HG03521 (cell line): ENCODE results near the gene BABAM1.

Experiments used
- ATAC-seq: cut with Tn5 transposase; IDR thresholded peaks from one replicate; pipeline ENCODE4 v1.9.1; 2021; ENCODE audit warnings: mild to moderate bottlenecking, moderate library complexity; ENCODE audit not compliant: unreplicated experiment

BABAM1 gene

GRCh38 chr19:17243211-17243829 is 23.9 kb upstream of the BABAM1 start:
- no peak for ATAC-seq

DNA sequence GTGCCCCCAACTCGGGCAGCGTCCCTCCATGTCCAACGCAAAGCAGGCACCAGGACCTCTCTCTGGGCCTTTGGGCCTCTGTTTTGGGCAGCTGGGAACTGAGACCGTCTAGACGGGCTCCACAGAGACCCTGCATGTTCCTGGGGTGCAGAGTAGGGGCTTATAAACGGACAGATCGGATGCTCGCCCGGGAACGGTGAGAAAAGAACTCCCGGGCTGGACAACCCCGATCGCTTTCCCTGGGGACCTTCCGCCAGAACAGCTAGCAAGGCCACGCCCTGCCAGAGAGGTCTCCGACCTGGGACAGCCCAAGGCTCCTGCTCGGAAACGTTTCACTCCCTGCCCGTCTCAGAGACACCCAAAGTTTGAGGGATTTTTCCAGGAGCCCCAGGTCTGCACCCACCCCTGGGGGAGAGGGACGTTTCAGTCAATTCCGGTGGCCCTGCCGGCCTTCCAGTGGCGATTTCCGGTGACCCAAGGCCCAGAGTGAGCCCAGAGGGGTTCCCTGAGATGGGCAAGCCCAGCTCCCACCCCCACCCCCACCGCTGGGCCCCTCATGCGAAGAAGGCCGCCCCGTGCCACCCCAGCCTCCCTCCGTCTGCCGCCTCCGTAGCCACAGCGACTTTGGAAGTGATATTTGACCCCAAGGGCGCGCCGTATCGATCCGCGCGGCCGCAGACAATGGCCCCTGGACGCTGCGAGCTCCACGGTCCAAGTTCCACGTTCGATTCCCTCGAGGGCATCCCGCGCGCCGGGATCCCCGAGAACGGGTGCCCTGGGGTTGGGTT is 23.2 kb upstream of the BABAM1 start:
- no peak for ATAC-seq

DNA sequence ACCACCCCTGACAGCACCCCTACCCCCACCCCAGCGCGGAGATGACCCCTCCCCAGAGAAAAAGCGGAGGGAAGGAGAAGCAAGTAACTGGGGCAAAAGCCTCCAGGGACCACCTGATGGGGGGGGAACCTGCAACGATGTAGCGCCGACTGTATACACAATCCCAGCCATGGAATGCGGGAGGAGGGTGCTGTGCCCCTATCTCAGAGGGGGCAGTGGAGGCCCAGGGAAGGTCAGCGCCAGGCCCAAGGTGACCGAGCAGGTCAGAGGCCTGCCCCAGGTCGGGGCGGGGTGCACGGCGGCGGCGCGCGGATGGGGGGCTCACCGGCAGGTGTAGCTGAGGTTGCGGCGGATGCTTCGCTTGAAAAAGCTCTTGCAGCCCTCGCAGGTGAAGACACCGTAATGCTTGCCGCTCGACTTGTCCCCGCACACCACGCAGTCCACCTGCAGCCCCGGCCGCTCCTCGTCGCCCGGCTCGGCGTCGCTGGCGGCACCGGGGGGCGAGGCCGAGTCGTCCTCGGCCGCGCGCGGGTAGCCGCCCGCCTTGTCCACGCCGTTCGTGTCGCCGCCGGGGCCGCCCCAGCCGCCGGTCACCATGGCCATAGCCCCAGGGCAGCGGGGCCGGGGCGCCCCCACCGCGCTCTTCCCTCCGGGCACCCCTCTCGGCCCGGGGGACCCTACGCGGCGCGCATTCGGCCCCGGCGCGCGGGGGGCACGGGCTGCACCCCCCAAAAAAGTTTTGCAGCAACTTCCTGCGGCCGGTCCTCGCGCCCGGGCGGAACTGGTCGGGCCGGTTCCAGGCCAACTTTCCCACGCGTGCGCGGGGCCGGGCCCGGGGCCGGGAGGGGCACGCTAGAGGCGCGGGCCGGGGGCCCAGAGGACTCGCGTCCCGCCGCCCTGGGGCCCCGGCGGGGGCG is 22.4 kb upstream of the BABAM1 start:
- peak; percentile 3 for ATAC-seq

GRCh38 chr19:17245535-17245984 is 21.7 kb upstream of the BABAM1 start, which contains the start of gene NR2F6:
TSS of gene NR2F6 (minus strand) at chr19:17245919. CDS start at chr19:17245220, 699 bp downstream.
- ATAC-seq = peak; percentile 9

GRCh38 chr19:17246681-17247425 is 20.4 kb upstream of the BABAM1 start:
- ATAC-seq = no peak

- no peak for ATAC-seq
Measured at GRCh38 chr19:17248011-17248776, 19.0 kb upstream of the BABAM1 start.

GRCh38 chr19:17249887-17250548 is 17.2 kb upstream of the BABAM1 start:
- ATAC-seq = no peak

- ATAC-seq = no peak
Measured at GRCh38 chr19:17254636-17255035, 12.6 kb upstream of the BABAM1 start.

GRCh38 chr19:17255150-17255621 is 12.1 kb upstream of the BABAM1 start:
- ATAC-seq = no peak

DNA sequence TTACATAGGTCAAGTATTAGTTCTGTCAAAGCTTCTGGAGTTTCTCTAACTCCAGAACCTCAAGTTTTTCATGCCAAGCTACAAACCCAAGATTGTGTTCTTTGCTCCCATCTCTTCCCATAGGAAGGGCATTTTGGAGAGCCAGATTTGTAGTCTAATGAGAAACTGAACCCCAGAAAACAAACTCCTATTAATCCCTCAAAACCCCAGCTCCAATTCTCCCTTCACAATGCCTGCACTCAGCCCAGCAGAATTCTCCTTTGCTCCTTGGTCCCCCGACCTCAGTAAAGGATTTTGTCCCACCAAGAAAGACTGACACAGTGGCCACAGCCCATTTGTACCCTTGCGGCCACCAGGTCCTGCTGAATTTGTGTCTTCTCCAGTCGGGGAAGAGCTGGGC is 11.1 kb upstream of the BABAM1 start:
- ATAC-seq = no peak

- no peak for ATAC-seq
Measured at GRCh38 chr19:17259118-17259780, 8.0 kb upstream of the BABAM1 start.

DNA sequence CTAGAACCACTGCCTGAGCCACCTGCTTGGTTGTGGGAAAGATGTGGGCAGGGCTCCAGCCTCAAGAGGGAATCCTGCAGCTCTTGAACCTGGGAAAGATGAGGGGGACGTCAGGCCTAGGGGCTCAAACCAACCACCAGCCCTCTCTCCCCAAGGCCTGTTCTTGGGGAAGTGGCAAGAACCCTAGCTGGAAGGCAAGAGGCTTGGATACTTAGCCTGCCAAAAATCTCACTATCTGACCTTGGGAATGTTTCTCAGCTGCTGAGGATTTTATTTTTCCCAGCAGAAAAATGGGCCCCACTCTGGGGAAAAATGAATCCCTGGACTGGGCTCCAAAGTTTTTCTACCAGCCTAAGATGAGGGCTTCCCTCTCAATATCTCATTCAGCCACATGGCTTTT is 7.3 kb upstream of the BABAM1 start:
- no peak for ATAC-seq

DNA sequence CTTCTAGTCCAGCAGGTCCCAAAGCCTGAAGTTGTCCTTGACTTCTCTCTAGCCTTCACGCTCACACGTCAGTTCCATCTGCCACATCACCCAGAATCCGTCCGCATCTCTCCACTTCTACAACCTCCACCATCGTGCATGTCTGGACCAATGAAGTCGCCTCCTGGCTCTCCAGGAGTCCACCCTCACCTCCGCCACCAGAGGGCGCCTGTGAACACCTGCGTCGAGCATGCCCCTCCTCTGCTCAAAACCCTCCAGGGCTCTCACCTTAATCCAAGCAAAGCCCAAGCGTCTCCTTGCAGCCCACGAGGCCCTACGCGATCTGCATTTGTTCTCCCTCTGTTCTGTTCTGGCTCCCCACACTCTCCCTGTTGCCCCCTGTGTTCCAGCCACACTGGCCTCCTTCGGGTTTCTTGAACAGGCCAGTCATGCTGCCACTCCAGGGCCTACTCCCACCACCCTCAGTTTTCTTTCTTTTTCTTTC is 6.4 kb upstream of the BABAM1 start:
- ATAC-seq = no peak

DNA sequence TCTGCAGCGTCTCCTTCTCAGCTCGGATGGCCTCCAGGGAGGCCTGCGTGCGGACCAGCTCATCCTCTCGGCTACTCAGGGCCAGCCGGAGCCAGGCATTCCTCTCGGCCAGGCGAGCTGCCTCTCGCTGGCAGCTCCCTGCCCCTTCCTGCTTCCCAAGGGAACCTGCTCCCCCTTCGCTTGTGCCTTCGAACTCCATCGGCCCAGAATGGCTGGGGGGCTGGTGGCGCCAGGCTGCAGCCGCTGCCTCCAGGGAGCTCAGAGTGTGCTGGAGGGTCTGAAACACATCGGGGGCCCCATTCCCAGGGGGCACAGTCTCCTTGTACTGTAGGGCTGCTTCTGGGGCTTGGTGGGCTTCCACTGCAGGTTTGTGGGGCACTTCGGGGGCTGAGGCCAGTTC is 4.7 kb upstream of the BABAM1 start:
- no peak for ATAC-seq

- ATAC-seq = no peak
Measured at GRCh38 chr19:17263712-17264640, 3.3 kb upstream of the BABAM1 start.

DNA sequence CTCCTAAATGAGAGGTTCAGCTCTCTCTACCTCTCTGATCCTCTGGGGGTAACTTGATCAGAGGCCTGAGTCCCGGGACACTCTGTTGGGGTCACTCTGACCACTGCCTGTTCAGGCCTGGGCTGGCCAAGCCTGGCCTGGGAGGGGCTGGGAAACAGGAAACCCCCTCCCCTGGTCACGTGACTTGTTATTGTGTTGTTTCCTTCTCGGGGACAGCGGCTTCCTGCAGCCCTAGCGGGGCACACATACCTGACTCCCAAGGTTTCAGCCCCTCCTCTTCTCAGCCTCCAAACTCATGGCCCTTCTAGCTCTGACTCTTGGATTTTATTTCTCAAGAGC is 2.6 kb upstream of the BABAM1 start, which contains the start of gene USHBP1:
Gene USHBP1 (minus strand): TSS at position 105 of the 339 bp plus-strand sequence. CDS start 446 bp downstream, outside the sequence.
- ATAC-seq = no peak

DNA sequence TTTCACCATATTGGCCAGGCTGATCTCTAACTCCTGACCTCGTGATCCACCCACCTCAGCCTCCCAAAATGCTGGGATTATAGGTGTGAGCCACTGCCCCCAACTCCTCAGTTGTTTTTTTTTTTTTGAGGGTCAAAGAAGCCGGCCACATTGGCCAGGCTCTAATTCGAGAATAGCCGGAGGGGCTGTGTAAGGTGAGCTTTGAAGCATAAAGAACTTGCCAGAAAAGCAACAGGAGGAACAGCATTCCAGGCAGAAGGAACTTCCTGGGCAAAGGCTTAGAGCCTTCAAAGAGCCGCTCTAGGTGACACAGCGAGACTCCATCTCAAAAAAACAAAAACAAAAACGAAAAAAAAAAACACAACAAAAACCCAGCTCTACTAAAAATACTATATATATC is 1.2 kb upstream of the BABAM1 start:
- ATAC-seq = no peak
